DOHH2 (cell line): ENCODE measurements around the gene ARID1B.

Experiments
- EZH2phosphoT487 ChIP-seq: fragments of 200-600 bp; sonication (generic); IDR thresholded peaks from 2 replicates; pipeline ENCODE4 v1.6.1; 2017; ENCODE audit warnings: borderline replicate concordance, mild to moderate bottlenecking, antibody characterized with exemption, low read length, moderate library complexity, mixed read lengths
- TF ChIP-seq, protein P1 (sequence below): fragments of 200-600 bp; sonication (generic); IDR thresholded peaks from one replicate; pipeline ENCODE4 v1.5.1; 2014; ENCODE audit warnings: antibody characterized with exemption, mild to moderate bottlenecking, low read depth, low read length; ENCODE audit not compliant: poor library complexity, severe bottlenecking

- TF ChIP-seq, protein P1, sequence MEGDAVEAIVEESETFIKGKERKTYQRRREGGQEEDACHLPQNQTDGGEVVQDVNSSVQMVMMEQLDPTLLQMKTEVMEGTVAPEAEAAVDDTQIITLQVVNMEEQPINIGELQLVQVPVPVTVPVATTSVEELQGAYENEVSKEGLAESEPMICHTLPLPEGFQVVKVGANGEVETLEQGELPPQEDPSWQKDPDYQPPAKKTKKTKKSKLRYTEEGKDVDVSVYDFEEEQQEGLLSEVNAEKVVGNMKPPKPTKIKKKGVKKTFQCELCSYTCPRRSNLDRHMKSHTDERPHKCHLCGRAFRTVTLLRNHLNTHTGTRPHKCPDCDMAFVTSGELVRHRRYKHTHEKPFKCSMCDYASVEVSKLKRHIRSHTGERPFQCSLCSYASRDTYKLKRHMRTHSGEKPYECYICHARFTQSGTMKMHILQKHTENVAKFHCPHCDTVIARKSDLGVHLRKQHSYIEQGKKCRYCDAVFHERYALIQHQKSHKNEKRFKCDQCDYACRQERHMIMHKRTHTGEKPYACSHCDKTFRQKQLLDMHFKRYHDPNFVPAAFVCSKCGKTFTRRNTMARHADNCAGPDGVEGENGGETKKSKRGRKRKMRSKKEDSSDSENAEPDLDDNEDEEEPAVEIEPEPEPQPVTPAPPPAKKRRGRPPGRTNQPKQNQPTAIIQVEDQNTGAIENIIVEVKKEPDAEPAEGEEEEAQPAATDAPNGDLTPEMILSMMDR = no peak
- TF ChIP-seq EZH2phosphoT487 = no peak
Measured at GRCh38 chr6:156809446-156810178, 32.4 kb downstream of the ARID1B start.
